ENCODE measurements around the gene GPR3.

GRCh38 chr1:27431601-27431940, 39.1 kb downstream of the GPR3 start:
- TF ChIP-seq PAX5 (IDR thresholded peaks at IDR 0.05; ENCODE audit: insufficient read depth, low read length, severe bottlenecking) (no peak), POLR2A (IDR thresholded peaks at IDR 0.05; ENCODE audit: low read depth, low read length) (no peak), POLR2AphosphoS5 (IDR thresholded peaks at IDR 0.05; ENCODE audit: low read depth, low read length) (no peak), POU2F2 (IDR thresholded peaks at IDR 0.05; ENCODE audit: low read depth, low read length) (no peak), TAF1 (IDR thresholded peaks at IDR 0.05; ENCODE audit: low read depth, low read length) (no peak), SPI1 (IDR thresholded peaks at IDR 0.05; ENCODE audit: low read depth, low read length) (no peak)
